Measurements from ENCODE around the gene CNPY1.

CNPY1 gene

GRCh38 chr7:155515318-155515717 lies 31.0 kb downstream of the CNPY1 start:
- DNase-seq (ENCODE audit: low read depth), result no peak
- no peak overlapping the region for H3K4me3 ChIP-seq (ENCODE audit: low read depth, low read length)
- no peak for TF ChIP-seq CTCF (IDR thresholded peaks at IDR 0.05; ENCODE audit: low read depth, low read length, missing control alignments)

GRCh38 chr7:155514296-155514695 lies 32.1 kb downstream of the CNPY1 start:
- H3K4me3 ChIP-seq (ENCODE audit: low read depth, low read length), result no peak overlapping the region
- no peak for DNase-seq (ENCODE audit: low read depth)
- TF ChIP-seq CTCF (IDR thresholded peaks at IDR 0.05; ENCODE audit: low read depth, low read length, missing control alignments), result no peak

DNA sequence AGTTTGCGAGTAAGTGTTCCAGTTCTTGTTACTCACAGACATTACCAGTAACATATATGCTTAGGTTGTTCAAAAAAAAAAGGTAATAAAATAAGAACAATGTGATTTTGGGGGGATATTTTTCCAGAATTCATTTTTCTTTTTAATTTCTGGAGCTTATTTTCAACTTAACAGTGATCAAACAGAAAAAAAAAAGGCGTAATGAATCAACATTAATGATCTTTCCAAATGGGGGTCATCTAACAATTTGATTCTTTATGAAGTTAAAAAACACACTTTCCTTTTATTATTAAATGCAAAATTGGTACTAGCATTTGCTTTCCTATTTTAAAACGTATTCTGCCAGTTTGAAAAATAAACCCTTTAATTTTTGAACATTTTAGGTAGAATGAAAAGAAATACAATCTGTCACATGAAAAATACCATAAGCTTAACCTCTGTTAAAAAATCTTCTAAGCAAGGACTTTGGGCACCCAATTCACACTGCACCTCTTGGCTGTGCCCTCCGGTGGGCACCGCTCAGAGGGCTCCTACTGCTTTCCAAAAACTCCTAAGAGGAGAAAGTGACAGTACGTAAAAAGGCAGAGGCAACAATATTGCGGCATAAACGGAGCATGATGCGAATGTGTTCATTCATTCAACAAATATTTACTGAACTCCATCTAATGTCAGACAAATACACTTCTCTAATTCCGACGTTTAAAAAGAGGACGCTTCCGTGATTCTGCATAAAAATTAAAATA lies 32.6 kb downstream of the CNPY1 start:
- H3K4me3 ChIP-seq (ENCODE audit: low read depth, low read length), result no peak overlapping the region
- no peak for DNase-seq (ENCODE audit: low read depth)
- TF ChIP-seq CTCF (IDR thresholded peaks at IDR 0.05; ENCODE audit: low read depth, low read length, missing control alignments), result no peak

DNA sequence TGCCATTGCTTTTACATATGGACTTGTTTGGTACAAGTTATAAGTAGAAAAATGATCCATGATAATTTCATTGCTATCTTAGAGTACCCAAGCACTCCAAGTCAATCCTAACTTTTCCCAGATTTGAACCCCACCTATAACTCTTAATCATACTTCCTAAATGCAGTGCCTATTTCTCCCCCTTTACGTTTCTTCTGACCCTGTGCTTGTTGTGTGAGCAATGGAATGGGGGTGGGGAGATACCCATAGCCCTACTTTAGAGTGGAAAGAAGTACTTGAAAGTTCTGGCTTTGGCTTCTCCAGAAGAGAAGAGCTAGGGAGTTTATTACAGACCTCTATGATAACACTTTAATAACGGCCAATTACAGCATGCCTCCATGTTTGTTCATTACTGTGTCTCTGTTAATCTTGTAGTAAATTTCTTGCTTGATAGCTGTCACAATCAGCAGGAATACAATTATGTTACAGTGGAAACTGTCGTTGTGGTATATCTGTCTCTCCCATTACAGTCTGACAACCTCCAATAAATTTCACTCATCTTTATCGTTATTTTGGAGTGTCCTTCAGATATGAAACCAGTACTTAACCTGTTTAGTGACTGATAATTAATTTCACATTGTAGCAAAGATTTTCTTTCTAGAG lies 34.0 kb downstream of the CNPY1 start:
- no peak for DNase-seq (ENCODE audit: low read depth)
- no peak overlapping the region for H3K4me3 ChIP-seq (ENCODE audit: low read depth, low read length)
- TF ChIP-seq CTCF (IDR thresholded peaks at IDR 0.05; ENCODE audit: low read depth, low read length, missing control alignments), result no peak

DNA sequence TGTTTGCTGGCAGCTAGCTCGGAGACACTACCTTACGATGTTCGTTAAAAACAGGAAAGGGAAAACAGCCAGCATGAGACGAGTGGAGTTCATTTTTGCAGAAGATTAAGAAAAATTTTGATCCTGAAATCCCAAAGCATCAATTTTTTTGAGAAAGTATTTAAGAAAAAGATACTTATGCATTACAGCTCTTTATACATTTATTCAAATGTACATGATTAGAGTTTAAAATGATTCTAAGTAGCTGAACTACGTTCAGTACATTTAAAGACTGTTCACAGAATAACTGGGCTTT lies 34.7 kb downstream of the CNPY1 start:
- TF ChIP-seq CTCF (IDR thresholded peaks at IDR 0.05; ENCODE audit: low read depth, low read length, missing control alignments), result no peak
- no peak for DNase-seq (ENCODE audit: low read depth)
- H3K4me3 ChIP-seq (ENCODE audit: low read depth, low read length), result no peak overlapping the region

GRCh38 chr7:155510975-155511701 lies 35.2 kb downstream of the CNPY1 start:
- no peak overlapping the region for H3K4me3 ChIP-seq (ENCODE audit: low read depth, low read length)
- no peak for DNase-seq (ENCODE audit: low read depth)
- TF ChIP-seq CTCF (IDR thresholded peaks at IDR 0.05; ENCODE audit: low read depth, low read length, missing control alignments), result no peak
